HepG2 (cell line): ENCODE results near the gene HES1. TPM values are rescaled to one million over a fixed set of nuclear protein-coding genes. Genes with fewer than 3 reads are reported as not detected.
A peak's percentile ranks its signal among the peaks of the same experiment; 100 is the strongest.

Source experiments
- AGO2 ChIP-seq: fragments of 200-400 bp; formaldehyde crosslinking; optimal IDR thresholded peaks from 2 replicates; pipeline ENCODE3; 2017; ENCODE audit warnings: mild to moderate bottlenecking, low read depth, low read length, moderate library complexity
- ATAD3A ChIP-seq: sonication (generic); formaldehyde crosslinking; IDR thresholded peaks from 2 replicates; pipeline ENCODE4 v1.4.0; 2020; ENCODE audit warnings: missing genetic modification reagents
- KIAA2018 ChIP-seq: sonication (generic); formaldehyde crosslinking; IDR thresholded peaks from 2 replicates; pipeline ENCODE4 v1.5.0; 2020; ENCODE audit warnings: mild to moderate bottlenecking, missing genetic modification reagents, borderline replicate concordance
- NCOA2 ChIP-seq: sonication (generic); formaldehyde crosslinking; IDR thresholded peaks from 2 replicates; pipeline ENCODE4 v1.8.0; 2022; ENCODE audit warnings: inconsistent platforms
- PRDM10 ChIP-seq: sonication (generic); formaldehyde crosslinking; IDR thresholded peaks from 2 replicates; pipeline ENCODE4 v1.4.0; 2020; ENCODE audit warnings: low read depth, missing genetic modification reagents
- RFXAP ChIP-seq: sonication (generic); formaldehyde crosslinking; IDR thresholded peaks from 2 replicates; pipeline ENCODE4 v1.4.0; 2020; ENCODE audit warnings: missing genetic modification reagents, borderline replicate concordance
- SIN3B ChIP-seq: fragments of 150-350 bp; IDR thresholded peaks from 2 replicates; pipeline ENCODE4 v1.6.1; 2014; ENCODE audit warnings: low read length
- SPEN ChIP-seq: sonication (generic); formaldehyde crosslinking; IDR thresholded peaks from 2 replicates; pipeline ENCODE4 v1.5.1; 2020; ENCODE audit warnings: low read depth, mild to moderate bottlenecking, missing genetic modification reagents
- TCF7 ChIP-seq: sonication (generic); IDR thresholded peaks from 2 replicates; pipeline ENCODE4 v1.6.1; 2016; ENCODE audit warnings: antibody characterized with exemption, low read depth
- WIZ ChIP-seq: sonication (generic); formaldehyde crosslinking; IDR thresholded peaks from 2 replicates; pipeline ENCODE4 v1.5.1; 2020; ENCODE audit warnings: mild to moderate bottlenecking, missing genetic modification reagents
- ZFP36L2 ChIP-seq: sonication (generic); formaldehyde crosslinking; IDR thresholded peaks from 2 replicates; pipeline ENCODE4 v1.4.0; 2020; ENCODE audit warnings: missing genetic modification reagents
- ZNF33A ChIP-seq: sonication (generic); formaldehyde crosslinking; IDR thresholded peaks from 2 replicates; pipeline ENCODE4 v1.5.1; 2020; ENCODE audit warnings: missing genetic modification reagents, mild to moderate bottlenecking, moderate library complexity, borderline replicate concordance
- ZNF431 ChIP-seq: sonication (generic); formaldehyde crosslinking; IDR thresholded peaks from 2 replicates; pipeline ENCODE4 v1.9.0; 2022; ENCODE audit warnings: missing genetic modification reagents, low read depth, mild to moderate bottlenecking, borderline replicate concordance
- ZNF576 ChIP-seq: sonication (generic); formaldehyde crosslinking; IDR thresholded peaks from 2 replicates; pipeline ENCODE4 v1.4.0; 2020; ENCODE audit warnings: mild to moderate bottlenecking, missing genetic modification reagents
- ZNF614 ChIP-seq: IDR thresholded peaks from 2 replicates; pipeline ENCODE4 v1.6.1; 2018; ENCODE audit warnings: missing biosample characterization, missing genetic modification reagents, inconsistent platforms, borderline replicate concordance
- polyA plus RNA-seq, 8 experiments: library from polyadenylated mRNA; depleted of rRNA in 3 of 8; stranded (reverse) in 7 of 8; unstranded in 1 of 8; fragments of >200 nt; fragmentation: Illumina TruSeq in 4 of 8; extraction: Trizol in 4 of 8; gene quantifications; 2 replicates each; pipeline versions ENCODE4 v1.2.1 to v1.2.3, GENCODE V29; 2011 to 2016; ENCODE audit warnings: low read depth in 4 of 8, missing spikeins in 1 of 8, mixed read lengths in 1 of 8; ENCODE audit not compliant: insufficient read depth in 1 of 8
- total RNA-seq, 5 experiments: library from RNA; depleted of rRNA; stranded (reverse); fragments of >200 nt; fragmentation: Illumina TruSeq; extraction: Trizol; gene quantifications; 2 replicates each; pipeline ENCODE4 v1.2.3, GENCODE V29; 2016; ENCODE audit warnings: low read depth in 1 of 5
- TF ChIP-seq, protein P1 (sequence below): sonication (generic); formaldehyde crosslinking; IDR thresholded peaks from 2 replicates; pipeline ENCODE4 v1.4.0; 2020; ENCODE audit warnings: missing genetic modification reagents

Gene HES1
- total and polyA plus RNA-seq, 2 of the 13 experiments (the other 11 are each of a cell fraction or from before 2014, with no cell fraction given): 15.4 to 19.8 TPM

DNA sequence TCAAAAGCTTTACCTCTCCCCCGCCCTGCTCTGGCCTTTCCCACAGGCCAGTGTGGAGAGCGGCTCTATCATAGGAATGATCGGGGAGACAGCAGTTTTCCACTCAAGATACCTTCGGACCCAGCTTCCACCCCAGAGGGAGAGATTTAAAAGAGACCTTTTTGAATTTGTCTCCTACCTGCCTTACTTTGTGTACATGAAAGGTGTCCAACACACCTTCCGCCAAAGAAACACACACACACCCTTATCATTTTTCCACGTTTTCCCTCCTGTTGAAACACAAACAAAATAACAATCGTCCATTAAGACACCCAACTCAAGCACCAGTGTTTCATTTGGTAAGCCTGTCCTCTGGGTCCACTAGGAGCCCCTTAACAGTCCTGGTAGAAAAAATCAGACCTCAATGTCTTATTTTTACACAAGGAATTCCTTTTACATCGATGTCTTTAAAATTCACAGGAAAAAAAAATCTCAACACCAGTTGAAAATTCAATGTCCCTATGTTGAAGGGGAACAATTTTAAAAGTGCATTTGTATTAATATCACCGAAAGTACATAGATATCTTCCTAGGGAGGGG, 4.0 kb downstream of the HES1 start (continued):
- TF ChIP-seq KIAA2018 (CRISPR knock-in tag): no peak
- TF ChIP-seq RFXAP: no peak
- peak; percentile 42; the same call in 1 of the 2 replicates for TF ChIP-seq TCF7
- TF ChIP-seq ZNF576 (CRISPR knock-in tag): no peak
- TF ChIP-seq ZFP36L2 (CRISPR knock-in tag): no peak
- TF ChIP-seq SIN3B: no peak
- TF ChIP-seq PRDM10 (CRISPR knock-in tag): no peak
- no peak for TF ChIP-seq NCOA2 (CRISPR knock-in tag)
- TF ChIP-seq ZNF33A: no peak
- no peak for TF ChIP-seq ATAD3A (CRISPR knock-in tag)
- TF ChIP-seq ZNF431 (CRISPR knock-in tag): no peak
- TF ChIP-seq ZNF614 (CRISPR knock-in tag): no peak
- TF ChIP-seq SPEN: no peak
- TF ChIP-seq AGO2: no peak
- TF ChIP-seq, protein P1, sequence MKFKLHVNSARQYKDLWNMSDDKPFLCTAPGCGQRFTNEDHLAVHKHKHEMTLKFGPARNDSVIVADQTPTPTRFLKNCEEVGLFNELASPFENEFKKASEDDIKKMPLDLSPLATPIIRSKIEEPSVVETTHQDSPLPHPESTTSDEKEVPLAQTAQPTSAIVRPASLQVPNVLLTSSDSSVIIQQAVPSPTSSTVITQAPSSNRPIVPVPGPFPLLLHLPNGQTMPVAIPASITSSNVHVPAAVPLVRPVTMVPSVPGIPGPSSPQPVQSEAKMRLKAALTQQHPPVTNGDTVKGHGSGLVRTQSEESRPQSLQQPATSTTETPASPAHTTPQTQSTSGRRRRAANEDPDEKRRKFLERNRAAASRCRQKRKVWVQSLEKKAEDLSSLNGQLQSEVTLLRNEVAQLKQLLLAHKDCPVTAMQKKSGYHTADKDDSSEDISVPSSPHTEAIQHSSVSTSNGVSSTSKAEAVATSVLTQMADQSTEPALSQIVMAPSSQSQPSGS (CRISPR knock-in tag): no peak
- TF ChIP-seq WIZ (CRISPR knock-in tag): no peak
